ENCODE measurements around the gene GPR27.

The GPR27 gene, protein sequence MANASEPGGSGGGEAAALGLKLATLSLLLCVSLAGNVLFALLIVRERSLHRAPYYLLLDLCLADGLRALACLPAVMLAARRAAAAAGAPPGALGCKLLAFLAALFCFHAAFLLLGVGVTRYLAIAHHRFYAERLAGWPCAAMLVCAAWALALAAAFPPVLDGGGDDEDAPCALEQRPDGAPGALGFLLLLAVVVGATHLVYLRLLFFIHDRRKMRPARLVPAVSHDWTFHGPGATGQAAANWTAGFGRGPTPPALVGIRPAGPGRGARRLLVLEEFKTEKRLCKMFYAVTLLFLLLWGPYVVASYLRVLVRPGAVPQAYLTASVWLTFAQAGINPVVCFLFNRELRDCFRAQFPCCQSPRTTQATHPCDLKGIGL

DNA sequence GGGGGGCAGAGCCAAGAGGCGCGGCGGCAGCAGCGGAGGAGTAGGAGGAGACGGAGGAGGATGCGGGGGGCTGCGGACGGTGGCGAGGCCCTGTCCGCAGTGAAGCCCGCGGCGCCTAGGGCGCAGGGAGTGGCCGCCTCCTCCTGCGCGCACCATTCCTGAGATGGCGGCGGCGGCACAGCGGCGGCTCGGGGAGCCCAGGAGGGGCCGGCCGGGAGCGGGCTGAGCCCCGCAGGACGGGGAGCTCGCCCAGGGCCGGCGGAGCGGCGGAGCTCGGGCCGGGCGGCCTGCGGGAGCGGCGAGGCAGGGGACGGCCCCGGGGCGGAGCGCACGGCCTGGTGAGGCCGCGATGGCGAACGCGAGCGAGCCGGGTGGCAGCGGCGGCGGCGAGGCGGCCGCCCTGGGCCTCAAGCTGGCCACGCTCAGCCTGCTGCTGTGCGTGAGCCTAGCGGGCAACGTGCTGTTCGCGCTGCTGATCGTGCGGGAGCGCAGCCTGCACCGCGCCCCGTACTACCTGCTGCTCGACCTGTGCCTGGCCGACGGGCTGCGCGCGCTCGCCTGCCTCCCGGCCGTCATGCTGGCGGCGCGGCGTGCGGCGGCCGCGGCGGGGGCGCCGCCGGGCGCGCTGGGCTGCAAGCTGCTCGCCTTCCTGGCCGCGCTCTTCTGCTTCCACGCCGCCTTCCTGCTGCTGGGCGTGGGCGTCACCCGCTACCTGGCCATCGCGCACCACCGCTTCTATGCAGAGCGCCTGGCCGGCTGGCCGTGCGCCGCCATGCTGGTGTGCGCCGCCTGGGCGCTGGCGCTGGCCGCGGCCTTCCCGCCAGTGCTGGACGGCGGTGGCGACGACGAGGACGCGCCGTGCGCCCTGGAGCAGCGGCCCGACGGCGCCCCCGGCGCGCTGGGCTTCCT is at the start of gene GPR27:
GPR27 (plus strand) TSS at position 155 of the 909 bp plus-strand sequence; CDS start at position 350, 195 bp downstream.
- Mint-ChIP-seq H3K36me3 (ENCODE audit: low read depth) (no peaks in the 10 kb centered on the region), H3K27ac (no peak within 1 kb of the TSS), H3K27me3 (peaks cover 54% of the 10 kb centered on the region), H3K9me3 (no peaks in the 10 kb centered on the region), H3K4me3 (peak within 1 kb of the TSS; percentile 62), H3K4me1 (ENCODE audit: low read depth) (peaks cover 7% of the 10 kb centered on the region)

DNA sequence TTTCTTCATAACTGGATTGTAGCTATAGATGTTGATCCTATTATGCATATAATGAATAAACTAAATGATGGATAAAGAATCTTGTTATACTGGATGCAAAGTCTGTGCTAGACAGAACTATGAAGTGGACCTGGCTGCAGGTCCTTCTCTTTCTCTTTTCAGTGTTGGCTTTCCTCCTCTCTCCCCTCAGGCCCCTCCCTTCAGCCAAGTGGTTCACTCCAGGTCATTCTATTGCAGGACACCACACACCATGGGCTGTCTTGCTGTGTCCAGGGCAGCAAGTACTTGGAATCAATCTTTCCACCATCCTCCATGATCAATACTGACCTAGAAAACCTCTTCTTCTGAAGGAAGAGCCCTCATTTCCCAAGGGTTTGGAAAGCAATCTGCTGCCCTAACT is 48.7 kb upstream of the GPR27 start:
- Mint-ChIP-seq H3K4me1 (ENCODE audit: low read depth) (peaks cover 57% of the 10 kb centered on the region), H3K36me3 (ENCODE audit: low read depth) (peaks cover 19% of the 10 kb centered on the region), H3K27ac (peak overlapping the region; percentile 23)

GRCh38 chr3:71705681-71706080 is 48.0 kb upstream of the GPR27 start:
- H3K4me3 Mint-ChIP-seq: no peak overlapping the region

More for the DNA sequence above, 48.7 kb upstream of the GPR27 start:
- H3K9me3 Mint-ChIP-seq: no peaks in the 10 kb centered on the region
- H3K27me3 Mint-ChIP-seq: no peaks in the 10 kb centered on the region
- no peak overlapping the region for H3K4me3 Mint-ChIP-seq

DNA sequence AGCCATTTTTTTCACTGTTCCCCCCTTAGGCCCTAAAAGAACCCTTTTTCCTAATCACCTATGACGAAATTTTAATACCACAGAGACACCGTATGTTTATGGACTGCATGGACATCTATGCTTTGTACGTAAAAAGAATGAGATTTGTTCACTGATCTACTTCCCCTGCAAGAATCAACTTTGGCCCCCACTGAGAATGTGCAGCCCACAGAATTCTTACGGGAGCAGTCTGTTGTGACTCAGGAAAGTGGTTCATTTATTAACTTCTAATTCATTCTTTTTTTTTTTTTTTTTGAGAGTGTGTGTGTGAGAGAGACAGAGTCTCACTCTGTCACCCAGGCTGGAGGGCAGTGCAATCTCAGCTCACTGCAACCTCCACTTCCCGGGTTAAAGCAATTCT is 46.1 kb upstream of the GPR27 start:
- Mint-ChIP-seq H3K27me3 (no peaks in the 10 kb centered on the region), H3K4me3 (no peak overlapping the region), H3K9me3 (no peaks in the 10 kb centered on the region), H3K4me1 (ENCODE audit: low read depth) (peaks cover 52% of the 10 kb centered on the region), H3K36me3 (ENCODE audit: low read depth) (peaks cover 19% of the 10 kb centered on the region), H3K27ac (no peak overlapping the region)

More at GRCh38 chr3:71705681-71706080, 48.0 kb upstream of the GPR27 start:
- Mint-ChIP-seq H3K27ac (no peak overlapping the region), H3K36me3 (ENCODE audit: low read depth) (peaks cover 19% of the 10 kb centered on the region), H3K9me3 (no peaks in the 10 kb centered on the region), H3K4me1 (ENCODE audit: low read depth) (peaks cover 63% of the 10 kb centered on the region), H3K27me3 (no peaks in the 10 kb centered on the region)

GRCh38 chr3:71708476-71709105 is 45.1 kb upstream of the GPR27 start:
- H3K9me3 Mint-ChIP-seq: no peaks in the 10 kb centered on the region
- peaks cover 46% of the 10 kb centered on the region for H3K4me1 Mint-ChIP-seq (ENCODE audit: low read depth)
- H3K36me3 Mint-ChIP-seq (ENCODE audit: low read depth): peaks cover 19% of the 10 kb centered on the region
- no peak overlapping the region for H3K4me3 Mint-ChIP-seq
- H3K27ac Mint-ChIP-seq: no peak overlapping the region
- no peaks in the 10 kb centered on the region for H3K27me3 Mint-ChIP-seq

- no peak overlapping the region for H3K4me3 Mint-ChIP-seq
- H3K4me1 Mint-ChIP-seq (ENCODE audit: low read depth): peaks cover 41% of the 10 kb centered on the region
- no peaks in the 10 kb centered on the region for H3K27me3 Mint-ChIP-seq
- H3K9me3 Mint-ChIP-seq: no peaks in the 10 kb centered on the region
- H3K36me3 Mint-ChIP-seq (ENCODE audit: low read depth): peaks cover 14% of the 10 kb centered on the region
- no peak overlapping the region for H3K27ac Mint-ChIP-seq
These were observed 43.6 kb upstream of the GPR27 start for GRCh38 chr3:71709908-71710511.

DNA sequence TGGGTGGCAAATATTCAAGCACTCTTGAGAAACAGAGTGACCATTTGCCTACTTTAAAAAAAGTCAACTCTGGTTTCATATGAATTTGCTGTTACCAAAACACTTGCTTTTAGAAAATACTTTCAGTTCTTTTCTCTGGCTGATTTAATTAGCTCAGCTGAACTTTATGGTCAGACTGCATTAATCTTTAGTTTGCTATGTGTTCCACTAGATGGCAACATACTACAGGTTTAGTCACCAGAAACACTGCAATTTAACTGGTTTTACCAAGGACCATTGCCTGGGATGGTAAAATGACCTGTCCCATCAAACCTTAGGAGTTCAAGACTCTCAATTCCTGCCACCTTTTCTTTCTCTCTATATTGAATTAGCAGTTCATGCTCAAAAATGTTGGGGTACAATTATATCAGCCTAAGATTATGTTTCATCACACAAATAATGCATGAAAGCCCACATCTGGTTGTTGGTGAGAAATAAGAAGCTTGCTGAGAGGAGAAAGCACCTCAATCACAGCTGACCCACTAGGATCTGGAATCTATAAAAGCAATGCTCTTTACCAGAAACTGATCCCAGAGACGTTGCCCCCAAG is 42.7 kb upstream of the GPR27 start:
- no peak overlapping the region for H3K4me3 Mint-ChIP-seq
- no peaks in the 10 kb centered on the region for H3K27me3 Mint-ChIP-seq
- peaks cover 4% of the 10 kb centered on the region for H3K36me3 Mint-ChIP-seq (ENCODE audit: low read depth)
- no peak overlapping the region for H3K27ac Mint-ChIP-seq
- H3K9me3 Mint-ChIP-seq: no peaks in the 10 kb centered on the region
- peaks cover 33% of the 10 kb centered on the region for H3K4me1 Mint-ChIP-seq (ENCODE audit: low read depth)

DNA sequence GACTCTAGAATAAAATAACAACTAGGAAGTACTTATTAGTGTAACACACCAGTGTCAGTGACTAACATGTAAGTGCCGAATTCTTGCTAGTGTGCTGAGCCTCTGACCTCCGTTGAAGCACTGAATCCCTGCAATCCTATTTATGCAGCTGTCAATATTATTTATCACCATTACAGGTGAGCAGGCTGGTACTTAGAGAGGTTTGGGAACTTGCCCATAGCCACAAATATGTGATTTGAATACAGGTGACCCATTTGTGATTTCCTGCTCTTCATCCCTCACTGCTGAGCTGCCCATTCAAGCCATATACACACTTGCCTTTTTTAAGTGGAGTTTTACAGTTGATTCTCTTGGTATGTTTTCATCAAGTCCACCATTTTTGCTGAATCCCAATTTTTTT is 40.6 kb upstream of the GPR27 start:
- H3K4me1 Mint-ChIP-seq (ENCODE audit: low read depth): peaks cover 48% of the 10 kb centered on the region
- H3K4me3 Mint-ChIP-seq: no peak overlapping the region
- no peaks in the 10 kb centered on the region for H3K9me3 Mint-ChIP-seq
- H3K36me3 Mint-ChIP-seq (ENCODE audit: low read depth): no peaks in the 10 kb centered on the region
- no peaks in the 10 kb centered on the region for H3K27me3 Mint-ChIP-seq
- H3K27ac Mint-ChIP-seq: no peak overlapping the region

- H3K36me3 Mint-ChIP-seq (ENCODE audit: low read depth): peaks cover 5% of the 10 kb centered on the region
- H3K4me3 Mint-ChIP-seq: no peak overlapping the region
- H3K27ac Mint-ChIP-seq: no peak overlapping the region
- H3K4me1 Mint-ChIP-seq (ENCODE audit: low read depth): peaks cover 59% of the 10 kb centered on the region
- no peaks in the 10 kb centered on the region for H3K27me3 Mint-ChIP-seq
- no peaks in the 10 kb centered on the region for H3K9me3 Mint-ChIP-seq
These were observed 39.1 kb upstream of the GPR27 start for GRCh38 chr3:71714595-71714994.

DNA sequence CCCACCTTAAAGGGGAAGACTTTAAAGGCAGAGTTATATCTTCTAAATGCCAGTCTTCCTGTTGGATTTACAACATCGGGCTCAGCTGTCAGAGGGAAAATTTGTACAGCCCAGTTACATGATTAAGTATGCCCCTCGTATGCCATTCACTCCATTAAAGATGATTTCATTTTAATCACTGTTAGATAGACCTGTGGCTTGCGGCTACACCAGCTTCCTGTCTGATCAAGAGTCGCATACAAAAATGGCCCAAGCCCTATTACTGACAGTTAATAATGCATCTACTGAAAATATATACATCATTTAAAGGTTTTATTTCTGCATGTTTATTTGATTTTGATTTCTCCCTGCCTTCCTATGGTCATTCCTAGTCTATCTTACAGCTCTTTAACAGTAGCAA is 35.6 kb upstream of the GPR27 start:
- no peaks in the 10 kb centered on the region for H3K27me3 Mint-ChIP-seq
- no peaks in the 10 kb centered on the region for H3K9me3 Mint-ChIP-seq
- peaks cover 12% of the 10 kb centered on the region for H3K36me3 Mint-ChIP-seq (ENCODE audit: low read depth)
- peak overlapping the region; percentile 36 for H3K27ac Mint-ChIP-seq
- H3K4me1 Mint-ChIP-seq (ENCODE audit: low read depth): peaks cover 70% of the 10 kb centered on the region
- no peak overlapping the region for H3K4me3 Mint-ChIP-seq

DNA sequence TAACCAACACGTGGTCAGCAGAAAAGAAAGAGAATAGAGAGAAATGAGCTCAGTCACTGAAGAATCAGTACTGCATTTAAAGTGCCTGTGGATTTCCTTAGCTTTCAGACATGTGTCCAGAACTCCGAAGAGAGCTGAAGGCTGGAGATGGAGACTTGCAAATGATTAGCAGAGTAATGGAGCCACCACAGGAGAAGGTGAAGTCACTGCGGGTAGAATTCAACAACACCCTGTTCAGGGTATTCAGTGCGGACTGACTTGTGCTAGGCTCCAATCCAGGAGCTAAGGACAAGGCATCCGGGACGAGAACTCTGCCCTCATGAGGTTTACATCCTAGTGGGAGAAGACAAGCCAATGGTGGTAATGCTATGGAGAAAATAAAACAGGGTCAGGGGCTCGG is 32.7 kb upstream of the GPR27 start:
- Mint-ChIP-seq H3K4me3 (peak overlapping the region; percentile 75), H3K9me3 (no peaks in the 10 kb centered on the region), H3K36me3 (ENCODE audit: low read depth) (peaks cover 12% of the 10 kb centered on the region), H3K27ac (peak overlapping the region; percentile 98), H3K4me1 (ENCODE audit: low read depth) (peaks cover 79% of the 10 kb centered on the region), H3K27me3 (no peaks in the 10 kb centered on the region)

DNA sequence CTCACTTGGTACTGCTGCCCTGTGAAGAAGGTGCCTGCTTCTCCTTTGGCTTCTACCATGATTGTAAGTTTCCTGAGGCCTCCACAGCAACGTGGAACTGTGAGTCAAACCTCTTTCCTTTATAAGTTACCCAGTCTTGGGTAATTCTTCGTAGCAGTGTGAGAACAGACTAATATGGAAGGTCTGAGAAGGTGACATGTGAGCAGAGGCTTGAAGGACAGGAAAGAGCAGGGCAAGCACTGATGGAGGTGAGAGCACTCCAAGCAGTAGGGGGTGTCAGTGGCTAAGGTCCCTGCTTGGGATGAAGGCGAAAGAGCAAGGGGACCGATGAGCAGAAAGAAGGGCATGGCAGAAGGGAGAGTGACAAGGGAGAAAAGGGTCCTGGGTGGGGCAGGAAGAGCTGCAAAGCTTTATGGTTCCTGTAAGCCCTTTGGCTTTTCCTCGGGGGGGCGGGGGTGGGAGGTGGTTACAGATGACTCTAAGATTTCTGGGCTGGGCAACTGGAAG is 32.0 kb upstream of the GPR27 start:
- peak overlapping the region; percentile 75 for H3K4me3 Mint-ChIP-seq
- no peaks in the 10 kb centered on the region for H3K9me3 Mint-ChIP-seq
- H3K27ac Mint-ChIP-seq: peak overlapping the region; percentile 98
- peaks cover 84% of the 10 kb centered on the region for H3K4me1 Mint-ChIP-seq (ENCODE audit: low read depth)
- no peaks in the 10 kb centered on the region for H3K27me3 Mint-ChIP-seq
- H3K36me3 Mint-ChIP-seq (ENCODE audit: low read depth): peaks cover 12% of the 10 kb centered on the region

GRCh38 chr3:71722693-71723092 is 31.0 kb upstream of the GPR27 start:
- H3K27ac Mint-ChIP-seq: peak overlapping the region; percentile 98
- H3K4me1 Mint-ChIP-seq (ENCODE audit: low read depth): peaks cover 76% of the 10 kb centered on the region
- peak overlapping the region; percentile 85 for H3K4me3 Mint-ChIP-seq
- no peaks in the 10 kb centered on the region for H3K27me3 Mint-ChIP-seq
- H3K9me3 Mint-ChIP-seq: no peaks in the 10 kb centered on the region
- H3K36me3 Mint-ChIP-seq (ENCODE audit: low read depth): peaks cover 12% of the 10 kb centered on the region
